ENCODE measurements around the gene MED12. TPM values are rescaled to one million over a fixed set of nuclear protein-coding genes. Genes with fewer than 3 reads are reported as not detected.

Gene MED12
- total and polyA plus RNA-seq, 2 of the 8 experiments (the other 6 are each of a cell fraction or from before 2014, with no cell fraction given) = 19.4 to 48.9 TPM

DNA sequence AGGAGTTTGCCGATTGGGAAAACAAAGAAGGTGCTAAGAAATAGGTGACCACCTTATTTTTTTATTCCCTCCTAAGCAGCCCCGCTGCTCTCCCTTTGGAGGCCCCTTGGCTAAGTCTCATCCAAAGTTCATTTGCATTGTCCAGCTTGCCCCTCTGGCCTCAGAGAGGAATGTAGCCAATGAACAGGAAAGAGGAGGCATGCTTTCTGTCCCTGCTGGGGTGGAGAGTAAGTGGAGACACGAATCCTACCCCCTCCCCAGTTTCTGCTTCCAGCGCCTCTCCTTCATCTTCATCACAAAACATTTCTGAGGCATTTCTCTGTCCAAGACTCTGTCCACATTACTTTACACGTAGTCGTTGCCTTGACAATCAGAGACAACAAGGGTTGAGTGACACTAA is 64.9 kb downstream of the MED12 start (continued):
- no peak for TF ChIP-seq CTCF (IDR thresholded peaks at IDR 0.05; ENCODE audit: control extremely low read depth in 1 of 3, insufficient read depth in 1 of 3, low read depth in 1 of 3, low read length in 3 of 3)
- no peak for TF ChIP-seq NRF1 (IDR thresholded peaks at IDR 0.05; ENCODE audit: low read depth, low read length)

Data from H1 (cell line).